ENCODE results near the gene SFRP4. TPM values are rescaled to one million over a fixed set of nuclear protein-coding genes. Genes with fewer than 3 reads are reported as not detected.

SFRP4 gene
- total and polyA plus RNA-seq, 10 of the 15 experiments (the other 5 are each of a cell fraction or from before 2014, with no cell fraction given), result 0.02 to 0.15 (median 0.14) TPM; not detected in 7

- POLR2A ChIA-PET, result no interaction called here
- 0% methylated on average over 5 of the region's 5 CpGs for WGBS (ENCODE audit: insufficient coverage, insufficient replicate concordance, low lambda C conversion rate, missing lambda C conversion rate)
- H3K4me3 ChIP-seq, result no peak overlapping the region
- RAD21 ChIA-PET (ENCODE audit: unreplicated experiment), result interaction anchor here (1.7 to 4.4 kb wide), 3 partner anchors 13 to 124 kb away, joined by 4 to 24 read pairs (median 22); no protein-coding TSS in a partner anchor
- no peak overlapping the region for H2AFZ ChIP-seq (ENCODE audit: control insufficient read depth, low read depth, low read length)
- no peaks in the 10 kb centered on the region for H3K36me3 ChIP-seq (ENCODE audit: control insufficient read depth in 2 of 2, insufficient read depth in 2 of 2, low read length in 1 of 2)
- no peak for DNase-seq (ENCODE audit: low read depth, low spot score)
- SMC1A ChIA-PET (ENCODE audit: uncharacterized antibody, unreplicated experiment), result interaction anchor here (0.6 to 8.5 kb wide), 6 partner anchors 11 to 396 kb away, joined by 3 to 98 read pairs (median 10); no protein-coding TSS in a partner anchor
- H3K27me3 ChIP-seq (replicated peaks in 1 of 2; ENCODE audit: control insufficient read depth in 2 of 2, insufficient read depth in 2 of 2, low read length in 1 of 2), result peaks cover 0 to 4% of the 10 kb centered on the region in 2 experiments; a peak in 2 of 4 replicates
- no peaks in the 10 kb centered on the region for H4K20me1 ChIP-seq (ENCODE audit: control insufficient read depth, insufficient read depth)
- no peak overlapping the region for H3K4me2 ChIP-seq (ENCODE audit: control insufficient read depth, insufficient read depth)
- peak; percentile 44 for ATAC-seq
- H3K9me3 ChIP-seq (replicated peaks; ENCODE audit: control insufficient read depth, insufficient read depth, low read length), result no peaks in the 10 kb centered on the region
- in situ Hi-C loops (cut with MboI) (no loop called here), intact Hi-C loops (cut with micrococcal nuclease; ENCODE audit: unreplicated experiment) (loop anchor here (5.0 kb wide), 3 partner anchors 107 to 307 kb away; no protein-coding TSS in a partner anchor)
- no TSS peak for BruUV-seq (replicated peaks)
- CTCF ChIA-PET, result interaction anchor here (1.0 to 7.5 kb wide), 7 partner anchors 13 to 453 kb away, joined by 3 to 108 read pairs (median 46); no protein-coding TSS in a partner anchor
- no peaks in the 10 kb centered on the region for H3K79me2 ChIP-seq (ENCODE audit: control insufficient read depth, insufficient read depth, low read length)
- peaks cover 8% of the 10 kb centered on the region for H3K4me1 ChIP-seq (ENCODE audit: control insufficient read depth, insufficient read depth, low read length)
- H3K27ac ChIP-seq (ENCODE audit: control insufficient read depth, insufficient read depth), result no peak overlapping the region
- FAIRE-seq, result no peak
- H3K9ac ChIP-seq (ENCODE audit: control insufficient read depth, insufficient read depth, low read length), result no peak overlapping the region
- TF ChIP-seq NFXL1 (IDR thresholded peaks at IDR 0.05; ENCODE audit: borderline replicate concordance), result no peak
- TF ChIP-seq EZH2 (IDR thresholded peaks at IDR 0.05; ENCODE audit: borderline replicate concordance, control insufficient read depth, low read depth, low read length), result no peak
- 0 out of 2 replicates have a peak, but pooled peaks have one; percentile 5 for TF ChIP-seq ZBTB33 (IDR thresholded peaks at IDR 0.05)
- TF ChIP-seq RELB (IDR thresholded peaks at IDR 0.05; ENCODE audit: low read depth), result peak; percentile 81
- TF ChIP-seq EED (IDR thresholded peaks at IDR 0.05; ENCODE audit: low read depth), result no peak
- no peak for TF ChIP-seq ZBTB40 (IDR thresholded peaks at IDR 0.05; ENCODE audit: borderline replicate concordance)
- no peak for TF ChIP-seq POU2F2 (IDR thresholded peaks at IDR 0.05; ENCODE audit: borderline replicate concordance, low read depth, low read length)
- no peak for TF ChIP-seq E4F1 (IDR thresholded peaks at IDR 0.05; ENCODE audit: borderline replicate concordance, partially characterized antibody)
- TF ChIP-seq MEF2B (IDR thresholded peaks at IDR 0.05; ENCODE audit: partially characterized antibody, poor library complexity, severe bottlenecking), result peak; percentile 51
- no peak for TF ChIP-seq NR2C1 (IDR thresholded peaks at IDR 0.05)
- TF ChIP-seq SP1 (IDR thresholded peaks at IDR 0.05; ENCODE audit: low read depth, low read length), result no peak
- TF ChIP-seq TCF12 (IDR thresholded peaks at IDR 0.05; ENCODE audit: low read depth, low read length), result 0 out of 2 replicates have a peak, but pooled peaks have one; percentile 51
- peak; percentile 53; the same call in 1 of the 2 replicates for TF ChIP-seq ZNF384 (IDR thresholded peaks at IDR 0.05; ENCODE audit: borderline replicate concordance, low read depth, low read length)
Observed at GRCh38 chr7:37915438-37915837, 1.2 kb downstream of the SFRP4 start.

Data from GM12878 (cell line).